Astrocyte (in vitro differentiated cells and primary cell): ENCODE results near the gene OR10H5. TPM values are rescaled to one million over a fixed set of nuclear protein-coding genes. Genes with fewer than 3 reads are reported as not detected.
"Not testable (repeated sequence)": the region's sequence is repeated elsewhere in the genome, so short reads cannot be mapped to it uniquely, and the experiment has no call there.

Experiments
- DNase-seq: peaks from one replicate; pipeline ENCODE4 v3.0.0-alpha.2; 2010; ENCODE audit warnings: low read depth
- FAIRE-seq: peaks from 2 replicates; lab custom pipeline; 2011; peaks lifted over from hg19 to GRCh38; lab: Jason Lieb, UNC
- H2AFZ ChIP-seq: 2 replicates; pipeline ENCODE4 v1.6.0; 2012; ENCODE audit warnings: low read depth, low read length, inconsistent platforms
- H3K27ac ChIP-seq: 2 replicates; pipeline ENCODE4 v1.5.1; 2011; ENCODE audit warnings: low read depth, low read length, inconsistent platforms
- H3K27me3 ChIP-seq: 2 replicates; pipeline ENCODE4 v1.6.0; 2011; ENCODE audit warnings: low read length, inconsistent platforms; ENCODE audit not compliant: insufficient read depth
- H3K36me3 ChIP-seq: 2 replicates; pipeline ENCODE4 v1.5.1; 2011; ENCODE audit warnings: low read length, inconsistent platforms; ENCODE audit not compliant: insufficient read depth
- H3K4me1 ChIP-seq: 2 replicates; pipeline ENCODE4 v1.5.1; 2011; ENCODE audit warnings: low read length, inconsistent platforms; ENCODE audit not compliant: insufficient read depth
- H3K4me2 ChIP-seq: 2 replicates; pipeline ENCODE4 v1.6.0; 2012; ENCODE audit warnings: low read length, inconsistent platforms
- H3K4me3 ChIP-seq: 2 replicates; pipeline ENCODE4 v1.5.1; 2011; ENCODE audit warnings: low read depth, mild to moderate bottlenecking, low read length, inconsistent platforms; ENCODE audit not compliant: insufficient read depth
- H3K79me2 ChIP-seq: 2 replicates; pipeline ENCODE4 v1.6.0; 2012; ENCODE audit warnings: mild to moderate bottlenecking, low read length, inconsistent platforms; ENCODE audit not compliant: insufficient read depth
- H3K9ac ChIP-seq: 2 replicates; pipeline ENCODE4 v1.6.0; 2012; ENCODE audit warnings: mild to moderate bottlenecking, low read length, inconsistent platforms
- H3K9me3 ChIP-seq: 2 replicates; pipeline ENCODE4 v1.5.1; 2012; ENCODE audit warnings: low read depth, mild to moderate bottlenecking, low read length, inconsistent platforms; ENCODE audit not compliant: insufficient read depth
- H4K20me1 ChIP-seq: 2 replicates; pipeline ENCODE4 v1.6.0; 2012; ENCODE audit warnings: low read length, inconsistent platforms; ENCODE audit not compliant: insufficient read depth
- H3K27ac Mint-ChIP-seq: one replicate; pipeline ENCODE4 v1.8.0; 2021; ENCODE audit warnings: mild to moderate bottlenecking, mixed read lengths; ENCODE audit not compliant: unreplicated experiment
- H3K27me3 Mint-ChIP-seq: one replicate; pipeline ENCODE4 v1.8.0; 2021; ENCODE audit warnings: low read depth, mixed read lengths; ENCODE audit not compliant: unreplicated experiment
- H3K36me3 Mint-ChIP-seq: one replicate; pipeline ENCODE4 v1.8.0; 2021; ENCODE audit warnings: low read depth, mixed read lengths; ENCODE audit not compliant: unreplicated experiment
- H3K4me1 Mint-ChIP-seq: one replicate; pipeline ENCODE4 v1.8.0; 2021; ENCODE audit warnings: low read depth, mixed read lengths; ENCODE audit not compliant: unreplicated experiment
- H3K4me3 Mint-ChIP-seq: one replicate; pipeline ENCODE4 v1.8.0; 2021; ENCODE audit warnings: mild to moderate bottlenecking, moderate library complexity, mixed read lengths; ENCODE audit not compliant: unreplicated experiment
- H3K9me3 Mint-ChIP-seq: one replicate; pipeline ENCODE4 v1.8.0; 2021; ENCODE audit warnings: mild to moderate bottlenecking, mixed read lengths; ENCODE audit not compliant: unreplicated experiment
- CTCF ChIP-seq: IDR thresholded peaks from 2 replicates; pipeline ENCODE4 v1.5.1; 2011; ENCODE audit warnings: low read depth, mild to moderate bottlenecking, inconsistent platforms, low read length, moderate library complexity; ENCODE audit not compliant: insufficient read depth
- EZH2 ChIP-seq: IDR thresholded peaks from 2 replicates; pipeline ENCODE4 v1.6.1; 2012; ENCODE audit warnings: mild to moderate bottlenecking, low read length, inconsistent platforms; ENCODE audit not compliant: insufficient read depth
- total RNA-seq: library from RNA; stranded (reverse); gene quantifications from 2 replicates; pipeline ENCODE4 v1.2.1, GENCODE V29; 2021

OR10H5 gene
- total RNA-seq, 1 donor from 2014 or later, result not detected

DNA sequence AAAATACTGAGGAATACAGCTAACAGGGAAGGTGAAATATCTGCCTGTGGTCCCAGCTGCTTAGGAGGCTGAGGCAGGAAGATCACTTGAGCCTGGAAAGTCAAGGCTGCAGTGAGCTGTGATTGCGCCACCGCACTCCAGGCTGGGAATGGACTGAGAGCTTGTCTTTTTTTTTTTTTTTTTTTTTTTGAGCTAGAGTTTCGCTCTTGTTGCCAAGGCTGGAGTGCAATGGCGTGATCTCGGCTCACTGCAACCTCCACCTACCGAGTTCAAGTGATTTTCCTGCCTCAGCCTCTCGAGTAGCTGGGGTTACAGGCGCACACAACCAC lies 56.4 kb downstream of the OR10H5 start:
- H3K9me3 Mint-ChIP-seq, result peaks cover 12% of the 10 kb centered on the region
- not testable (repeated sequence) for DNase-seq, H3K27ac Mint-ChIP-seq, H3K36me3 ChIP-seq, FAIRE-seq, H3K9me3 ChIP-seq, H3K27me3 Mint-ChIP-seq, H3K4me3 ChIP-seq, H3K4me1 Mint-ChIP-seq, H2AFZ ChIP-seq, H3K27ac ChIP-seq, H3K79me2 ChIP-seq, H4K20me1 ChIP-seq, H3K4me2 ChIP-seq, H3K36me3 Mint-ChIP-seq, H3K27me3 ChIP-seq, H3K9ac ChIP-seq, H3K4me3 Mint-ChIP-seq, H3K4me1 ChIP-seq

DNA sequence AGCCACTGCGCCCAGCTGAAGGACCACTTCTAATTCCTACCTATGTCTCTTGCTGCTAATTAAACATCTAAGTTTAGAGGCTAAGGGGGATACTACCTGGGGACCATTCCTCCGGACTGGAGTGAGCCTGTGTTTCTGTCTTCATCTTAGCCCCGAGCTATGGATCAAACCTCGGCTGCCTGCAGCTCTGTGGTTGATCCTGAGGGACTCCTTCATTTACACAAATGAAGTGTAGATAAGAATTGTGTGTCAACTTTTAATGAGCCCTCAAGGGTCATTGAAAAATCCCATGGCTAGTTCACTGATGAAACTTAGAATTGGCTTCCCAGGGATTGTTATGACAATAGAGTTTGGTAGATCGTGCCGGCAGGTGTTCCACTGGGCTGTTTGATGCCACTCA lies 59.5 kb downstream of the OR10H5 start:
- Histone ChIP-seq H3K36me3 (no peaks in the 10 kb centered on the region), H3K4me1 (no peaks in the 10 kb centered on the region), H3K4me3 (no peak overlapping the region), H3K27ac (no peak overlapping the region), H3K9ac (no peak overlapping the region), H3K27me3 (no peaks in the 10 kb centered on the region), H3K79me2 (no peaks in the 10 kb centered on the region), H2AFZ (no peak overlapping the region), H3K9me3 (no peaks in the 10 kb centered on the region), H4K20me1 (no peaks in the 10 kb centered on the region), H3K4me2 (no peak overlapping the region)
- H3K27ac Mint-ChIP-seq, result no peak overlapping the region
- H3K4me1 Mint-ChIP-seq, result no peaks in the 10 kb centered on the region
- TF ChIP-seq EZH2 (no peak), CTCF (no peak)
- peaks cover 19% of the 10 kb centered on the region for H3K9me3 Mint-ChIP-seq
- FAIRE-seq, result no peak
- H3K36me3 Mint-ChIP-seq, result no peaks in the 10 kb centered on the region
- H3K4me3 Mint-ChIP-seq, result no peak overlapping the region
- H3K27me3 Mint-ChIP-seq, result no peaks in the 10 kb centered on the region
- no peak for DNase-seq

GRCh38 chr19:15850385-15850784 lies 62.9 kb downstream of the OR10H5 start:
- Mint-ChIP-seq H3K9me3 (peaks cover 22% of the 10 kb centered on the region), H3K4me1 (no peaks in the 10 kb centered on the region), H3K36me3 (no peaks in the 10 kb centered on the region), H3K27me3 (no peaks in the 10 kb centered on the region), H3K27ac (no peak overlapping the region), H3K4me3 (no peak overlapping the region)
- Histone ChIP-seq H3K79me2 (no peaks in the 10 kb centered on the region), H3K4me2 (no peak overlapping the region), H3K4me3 (no peak overlapping the region), H4K20me1 (no peaks in the 10 kb centered on the region), H3K27me3 (no peaks in the 10 kb centered on the region), H3K9ac (no peak overlapping the region), H3K9me3 (no peaks in the 10 kb centered on the region), H2AFZ (no peak overlapping the region), H3K36me3 (no peaks in the 10 kb centered on the region), H3K27ac (no peak overlapping the region), H3K4me1 (no peaks in the 10 kb centered on the region)
- TF ChIP-seq EZH2 (no peak), CTCF (no peak)
- DNase-seq, result no peak
- FAIRE-seq, result no peak

Other genes starting within 250 kb of the OR10H5 start
- not detected in 2 replicates for gene CYP4F8, start 172.4 kb upstream of the OR10H5 start, total RNA-seq
- gene CYP4F3, start 146.8 kb upstream of the OR10H5 start, total RNA-seq, result not detected in 2 replicates
- gene CYP4F12, start 114.6 kb upstream of the OR10H5 start, total RNA-seq, result not detected in 2 replicates
- not detected in 2 replicates for gene OR10H2, start 59.6 kb upstream of the OR10H5 start, total RNA-seq
- gene OR10H3, start 49.7 kb upstream of the OR10H5 start, total RNA-seq, result not detected in 2 replicates
- not detected in 2 replicates for gene OR10H1, start 28.0 kb downstream of the OR10H5 start, total RNA-seq
- gene CYP4F2, start 110.4 kb downstream of the OR10H5 start, total RNA-seq, result not detected in 2 replicates
- not detected in 2 replicates for gene CYP4F11, start 146.9 kb downstream of the OR10H5 start, total RNA-seq
- gene OR10H4, start 161.3 kb downstream of the OR10H5 start, total RNA-seq, result not detected in 2 replicates